Astrocyte (in vitro differentiated cells and primary cell): ENCODE data around the gene ABCC1. TPM values are rescaled to one million over a fixed set of nuclear protein-coding genes. Genes with fewer than 3 reads are reported as not detected.

Experiments
- DNase-seq: peaks from one replicate; pipeline ENCODE4 v3.0.0-alpha.2; 2010; ENCODE audit warnings: low read depth
- FAIRE-seq: peaks from 2 replicates; lab custom pipeline; 2011; peaks lifted over from hg19 to GRCh38; lab: Jason Lieb, UNC
- H2AFZ ChIP-seq: 2 replicates; pipeline ENCODE4 v1.6.0; 2012; ENCODE audit warnings: low read depth, low read length, inconsistent platforms
- H3K27ac ChIP-seq: 2 replicates; pipeline ENCODE4 v1.5.1; 2011; ENCODE audit warnings: low read depth, low read length, inconsistent platforms
- H3K27me3 ChIP-seq: 2 replicates; pipeline ENCODE4 v1.6.0; 2011; ENCODE audit warnings: low read length, inconsistent platforms; ENCODE audit not compliant: insufficient read depth
- H3K36me3 ChIP-seq: 2 replicates; pipeline ENCODE4 v1.5.1; 2011; ENCODE audit warnings: low read length, inconsistent platforms; ENCODE audit not compliant: insufficient read depth
- H3K4me1 ChIP-seq: 2 replicates; pipeline ENCODE4 v1.5.1; 2011; ENCODE audit warnings: low read length, inconsistent platforms; ENCODE audit not compliant: insufficient read depth
- H3K4me2 ChIP-seq: 2 replicates; pipeline ENCODE4 v1.6.0; 2012; ENCODE audit warnings: low read length, inconsistent platforms
- H3K4me3 ChIP-seq: 2 replicates; pipeline ENCODE4 v1.5.1; 2011; ENCODE audit warnings: low read depth, mild to moderate bottlenecking, low read length, inconsistent platforms; ENCODE audit not compliant: insufficient read depth
- H3K79me2 ChIP-seq: 2 replicates; pipeline ENCODE4 v1.6.0; 2012; ENCODE audit warnings: mild to moderate bottlenecking, low read length, inconsistent platforms; ENCODE audit not compliant: insufficient read depth
- H3K9ac ChIP-seq: 2 replicates; pipeline ENCODE4 v1.6.0; 2012; ENCODE audit warnings: mild to moderate bottlenecking, low read length, inconsistent platforms
- H3K9me3 ChIP-seq: 2 replicates; pipeline ENCODE4 v1.5.1; 2012; ENCODE audit warnings: low read depth, mild to moderate bottlenecking, low read length, inconsistent platforms; ENCODE audit not compliant: insufficient read depth
- H4K20me1 ChIP-seq: 2 replicates; pipeline ENCODE4 v1.6.0; 2012; ENCODE audit warnings: low read length, inconsistent platforms; ENCODE audit not compliant: insufficient read depth
- H3K27ac Mint-ChIP-seq: one replicate; pipeline ENCODE4 v1.8.0; 2021; ENCODE audit warnings: mild to moderate bottlenecking, mixed read lengths; ENCODE audit not compliant: unreplicated experiment
- H3K27me3 Mint-ChIP-seq: one replicate; pipeline ENCODE4 v1.8.0; 2021; ENCODE audit warnings: low read depth, mixed read lengths; ENCODE audit not compliant: unreplicated experiment
- H3K36me3 Mint-ChIP-seq: one replicate; pipeline ENCODE4 v1.8.0; 2021; ENCODE audit warnings: low read depth, mixed read lengths; ENCODE audit not compliant: unreplicated experiment
- H3K4me1 Mint-ChIP-seq: one replicate; pipeline ENCODE4 v1.8.0; 2021; ENCODE audit warnings: low read depth, mixed read lengths; ENCODE audit not compliant: unreplicated experiment
- H3K4me3 Mint-ChIP-seq: one replicate; pipeline ENCODE4 v1.8.0; 2021; ENCODE audit warnings: mild to moderate bottlenecking, moderate library complexity, mixed read lengths; ENCODE audit not compliant: unreplicated experiment
- H3K9me3 Mint-ChIP-seq: one replicate; pipeline ENCODE4 v1.8.0; 2021; ENCODE audit warnings: mild to moderate bottlenecking, mixed read lengths; ENCODE audit not compliant: unreplicated experiment
- CTCF ChIP-seq: IDR thresholded peaks from 2 replicates; pipeline ENCODE4 v1.5.1; 2011; ENCODE audit warnings: low read depth, mild to moderate bottlenecking, inconsistent platforms, low read length, moderate library complexity; ENCODE audit not compliant: insufficient read depth
- EZH2 ChIP-seq: IDR thresholded peaks from 2 replicates; pipeline ENCODE4 v1.6.1; 2012; ENCODE audit warnings: mild to moderate bottlenecking, low read length, inconsistent platforms; ENCODE audit not compliant: insufficient read depth
- total RNA-seq: library from RNA; stranded (reverse); gene quantifications from 2 replicates; pipeline ENCODE4 v1.2.1, GENCODE V29; 2021

Gene ABCC1
- total RNA-seq, 1 donor from 2014 or later = 42.1 TPM

- Mint-ChIP-seq H3K27me3 (no peaks in the 10 kb centered on the region), H3K4me3 (no peak overlapping the region), H3K27ac (no peak overlapping the region), H3K4me1 (peaks cover 31% of the 10 kb centered on the region), H3K36me3 (peaks cover 16% of the 10 kb centered on the region), H3K9me3 (no peaks in the 10 kb centered on the region)
- Histone ChIP-seq H3K9ac (no peak overlapping the region), H2AFZ (no peak overlapping the region), H3K27me3 (no peaks in the 10 kb centered on the region), H3K79me2 (no peaks in the 10 kb centered on the region), H3K4me2 (no peak overlapping the region), H3K27ac (no peak overlapping the region), H3K4me1 (peaks cover 36% of the 10 kb centered on the region), H3K36me3 (peaks cover 12% of the 10 kb centered on the region), H3K9me3 (peaks cover 5% of the 10 kb centered on the region), H3K4me3 (no peak overlapping the region), H4K20me1 (peaks cover 8% of the 10 kb centered on the region)
- FAIRE-seq = no peak
- TF ChIP-seq EZH2 (no peak), CTCF (no peak)
- no peak for DNase-seq
Observed at GRCh38 chr16:16073001-16073545, 123.7 kb downstream of the ABCC1 start.

GRCh38 chr16:16073891-16074881, 124.8 kb downstream of the ABCC1 start:
- Mint-ChIP-seq H3K4me1 (peaks cover 31% of the 10 kb centered on the region), H3K27ac (peak overlapping the region; percentile 94), H3K27me3 (no peaks in the 10 kb centered on the region), H3K4me3 (no peak overlapping the region), H3K36me3 (peaks cover 17% of the 10 kb centered on the region), H3K9me3 (no peaks in the 10 kb centered on the region)
- H3K36me3 ChIP-seq = peaks cover 17% of the 10 kb centered on the region
- no peaks in the 10 kb centered on the region for H3K79me2 ChIP-seq
- H3K9ac ChIP-seq = peak overlapping the region; percentile 40
- H3K4me1 ChIP-seq = peaks cover 36% of the 10 kb centered on the region
- no peak overlapping the region for H3K4me3 ChIP-seq
- H2AFZ ChIP-seq = no peak overlapping the region
- DNase-seq (peak; percentile 95), FAIRE-seq (peak; percentile 43)
- H3K27me3 ChIP-seq = no peaks in the 10 kb centered on the region
- H4K20me1 ChIP-seq = peaks cover 8% of the 10 kb centered on the region
- H3K27ac ChIP-seq = peak overlapping the region; percentile 50
- TF ChIP-seq EZH2 (no peak), CTCF (no peak)
- H3K4me2 ChIP-seq = peak overlapping the region; percentile 72
- H3K9me3 ChIP-seq = peaks cover 5% of the 10 kb centered on the region
